GM19099 (cell line): ENCODE data around the gene SPDEF.

Experiments used
- POLR2A ChIP-seq: IDR thresholded peaks from 3 replicates; pipeline ENCODE4 v1.6.1; 2011; ENCODE audit warnings: low read depth; ENCODE audit not compliant: insufficient read length; ENCODE audit errors: extremely low read depth

SPDEF gene

DNA sequence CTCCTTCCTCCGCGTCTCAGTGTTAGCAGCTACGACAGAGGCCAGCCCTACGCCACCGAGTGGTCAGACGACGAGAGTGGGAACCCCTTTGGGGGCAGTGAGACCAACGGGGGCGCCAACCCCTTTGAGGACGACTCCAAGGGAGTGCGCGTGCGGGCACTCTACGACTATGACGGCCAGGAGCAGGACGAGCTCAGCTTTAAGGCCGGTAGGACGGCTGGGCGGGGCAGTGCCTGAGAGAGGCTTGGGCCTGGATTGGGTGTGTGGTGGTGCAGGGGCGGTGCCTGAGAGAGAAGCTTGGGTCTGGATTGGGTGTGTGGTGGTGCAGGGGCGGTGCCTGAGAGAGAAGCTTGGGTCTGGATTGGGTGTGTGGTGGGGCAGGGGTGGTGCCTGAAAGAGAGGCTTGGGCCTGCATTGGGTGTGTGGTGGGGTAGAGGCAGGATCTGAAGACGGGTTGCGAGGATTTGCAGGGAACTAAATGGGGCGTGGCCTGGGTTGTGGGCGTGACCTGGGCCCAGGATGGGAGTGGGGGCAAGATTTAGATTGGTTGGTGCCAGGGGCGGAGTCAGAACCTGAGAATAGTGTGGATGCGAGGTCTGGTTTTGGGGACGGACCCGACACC lies 24.4 kb downstream of the SPDEF start:
- no peak for TF ChIP-seq POLR2A

GRCh38 chr6:34530753-34531365 lies 25.3 kb downstream of the SPDEF start:
- no peak for TF ChIP-seq POLR2A

DNA sequence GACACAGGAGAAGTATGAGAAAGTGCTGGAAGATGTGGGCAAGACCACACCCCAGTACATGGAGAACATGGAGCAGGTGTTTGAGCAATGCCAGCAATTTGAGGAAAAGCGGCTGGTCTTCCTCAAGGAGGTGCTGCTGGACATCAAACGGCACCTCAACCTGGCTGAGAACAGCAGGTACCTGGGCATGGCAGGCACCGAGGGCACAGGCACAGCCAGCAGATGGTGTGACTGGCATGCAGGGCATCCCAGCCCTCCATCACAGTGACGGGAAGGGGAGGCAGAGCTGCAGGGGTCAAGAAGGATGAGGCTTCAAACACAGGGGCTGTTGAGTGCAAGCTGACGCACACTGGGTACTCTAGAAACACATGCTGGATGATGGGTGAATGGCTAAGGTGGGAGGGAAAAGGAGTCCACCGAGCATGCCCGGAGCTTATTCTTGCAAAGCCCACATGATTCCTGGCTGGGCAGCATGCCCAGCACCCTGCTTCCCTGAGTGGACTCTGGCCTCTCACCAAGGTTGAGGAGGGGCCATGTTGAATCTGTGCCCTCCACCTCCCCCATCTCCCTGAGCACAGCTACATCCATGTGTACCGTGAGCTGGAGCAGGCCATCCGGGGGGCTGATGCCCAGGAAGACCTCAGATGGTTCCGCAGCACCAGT lies 26.3 kb downstream of the SPDEF start:
- no peak for TF ChIP-seq POLR2A

DNA sequence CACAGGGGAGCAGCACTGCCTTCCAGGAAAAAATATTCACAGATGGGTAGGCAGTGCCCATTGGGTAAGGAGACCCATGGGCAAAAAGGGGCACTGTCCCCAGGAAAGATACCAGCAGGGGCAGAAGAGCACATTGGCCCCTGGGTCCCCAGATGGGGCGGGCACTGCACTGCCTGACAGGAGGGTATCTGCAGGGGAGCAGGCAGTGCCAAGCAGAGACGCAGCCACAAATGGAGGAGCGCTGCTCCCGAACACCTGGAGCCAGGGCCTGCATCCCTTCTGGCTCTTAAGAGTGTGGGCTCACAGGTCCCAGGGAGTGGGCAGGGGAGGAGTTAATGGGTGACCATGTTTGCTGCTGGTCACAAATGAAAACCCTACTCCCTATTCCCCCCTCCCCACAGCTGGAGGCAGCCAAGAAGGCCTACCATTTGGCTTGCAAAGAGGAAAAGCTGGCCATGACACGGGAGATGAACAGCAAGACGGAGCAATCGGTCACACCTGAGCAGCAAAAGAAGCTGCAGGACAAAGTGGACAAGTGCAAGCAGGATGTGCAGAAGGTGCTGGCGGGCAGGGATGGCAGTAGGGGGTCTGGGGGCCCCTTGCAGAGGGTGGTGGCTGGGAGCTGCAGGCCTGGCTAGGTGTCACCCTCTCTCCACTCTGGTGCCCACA lies 27.0 kb downstream of the SPDEF start:
- no peak for TF ChIP-seq POLR2A

DNA sequence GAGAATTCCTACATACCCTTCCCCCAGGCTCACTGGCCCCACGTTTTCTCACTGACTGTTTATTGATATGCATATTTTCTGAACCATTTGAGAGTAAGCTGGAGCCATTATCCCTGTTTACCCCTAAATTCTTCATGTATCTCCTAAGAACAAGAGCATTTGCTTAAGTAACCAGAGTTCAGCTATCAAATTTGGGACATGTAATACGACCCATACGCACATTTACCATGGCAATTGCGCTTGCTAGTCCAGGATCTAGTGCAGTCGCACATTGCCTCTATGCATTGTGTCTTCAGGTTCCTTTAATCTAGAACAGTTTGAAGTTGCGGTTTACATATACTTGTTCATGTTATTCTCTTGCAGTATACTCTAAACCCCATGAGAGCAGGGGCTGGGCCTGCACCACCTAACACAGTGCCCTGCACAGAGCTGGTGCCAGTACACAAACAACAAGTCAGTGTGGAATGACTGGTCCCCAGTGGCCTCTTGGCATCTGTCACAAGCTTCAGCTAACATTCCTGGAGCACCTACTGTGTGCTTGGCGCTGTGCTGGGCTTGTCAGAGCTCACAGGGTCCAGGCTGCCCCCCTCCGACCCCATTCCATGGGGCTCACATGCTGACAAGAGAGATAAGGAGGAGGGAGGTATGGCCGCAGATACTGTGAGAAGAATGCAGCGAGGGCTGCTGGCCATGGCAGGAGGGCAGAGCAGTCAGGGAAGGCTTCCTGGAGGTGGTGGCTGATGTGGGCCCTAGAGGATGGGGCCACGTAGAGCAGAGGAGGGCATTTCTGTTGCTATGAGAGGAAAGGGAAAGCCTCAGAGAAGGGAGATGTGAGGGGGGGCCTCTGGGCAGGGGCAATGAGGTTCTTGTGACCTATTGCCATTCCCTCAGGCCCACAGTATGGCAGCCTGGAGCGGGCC lies 28.1 kb downstream of the SPDEF start:
- no peak for TF ChIP-seq POLR2A

DNA sequence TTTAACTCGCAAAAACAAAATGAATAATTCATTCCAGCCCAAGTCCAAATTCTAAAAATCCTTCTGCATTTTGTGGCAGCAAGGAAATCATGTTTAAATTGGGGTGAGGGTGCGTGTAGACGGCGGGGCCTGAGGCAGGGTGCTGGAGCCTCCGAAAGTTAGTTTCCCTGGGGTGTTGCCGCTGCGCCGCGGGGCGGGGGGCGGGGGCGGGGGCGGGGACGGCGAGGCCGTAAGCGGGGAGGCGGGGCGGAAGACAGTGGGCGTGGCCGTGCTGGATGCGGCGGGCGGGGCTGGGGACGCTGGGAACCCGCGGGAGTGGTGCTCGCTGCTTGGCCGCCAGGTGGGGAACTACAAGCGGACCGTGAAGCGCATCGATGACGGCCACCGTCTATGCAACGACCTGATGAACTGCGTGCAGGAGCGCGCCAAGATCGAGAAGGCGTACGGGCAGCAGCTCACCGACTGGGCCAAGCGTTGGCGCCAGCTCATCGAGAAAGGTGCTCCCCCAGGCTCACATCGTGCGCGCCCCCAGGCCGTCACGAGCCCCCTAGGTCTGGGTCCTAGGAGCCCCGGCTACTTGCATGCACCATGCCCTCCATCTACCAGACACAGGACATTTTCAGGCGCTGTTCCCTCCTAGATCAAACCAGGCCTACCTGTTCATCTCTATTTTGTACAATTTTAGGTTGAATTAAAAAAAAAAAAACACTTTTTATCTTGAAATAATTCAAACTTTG lies 29.0 kb downstream of the SPDEF start:
- no peak for TF ChIP-seq POLR2A

DNA sequence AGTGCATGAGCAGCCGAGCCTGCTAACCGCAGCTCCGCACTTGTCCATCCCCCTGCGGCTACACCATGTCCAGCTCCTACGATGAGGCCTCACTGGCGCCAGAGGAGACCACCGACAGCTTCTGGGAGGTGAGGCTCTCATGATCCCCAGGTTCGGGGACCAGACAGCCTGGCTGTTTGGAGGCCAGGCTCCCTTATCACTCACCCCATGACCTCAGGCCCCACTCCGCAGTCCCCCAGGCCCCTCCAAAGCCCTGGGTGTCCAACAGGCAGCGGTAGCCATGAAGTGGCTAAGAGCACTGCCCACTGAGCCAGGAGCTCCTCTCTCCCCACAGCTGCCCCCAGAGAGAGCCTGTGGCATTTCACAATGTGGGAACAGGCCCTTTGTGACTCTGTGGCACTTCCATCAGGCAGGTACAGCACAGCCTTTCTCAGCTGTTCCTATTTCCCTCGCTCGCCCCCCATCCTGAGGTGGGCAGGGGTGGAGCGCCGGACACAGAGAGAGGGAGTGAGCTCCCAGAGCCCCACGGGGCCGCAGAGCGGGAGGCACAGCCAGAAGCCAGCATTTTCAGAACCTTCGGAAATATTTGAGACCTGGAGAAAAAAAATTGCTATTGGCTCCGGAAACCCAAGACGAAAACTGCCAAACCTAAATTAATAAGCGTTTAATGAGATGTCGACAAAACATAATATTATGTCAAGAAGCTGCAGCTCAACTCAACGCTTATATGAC lies 29.7 kb downstream of the SPDEF start:
- no peak for TF ChIP-seq POLR2A

GRCh38 chr6:34525431-34526175 lies 30.5 kb downstream of the SPDEF start:
- no peak for TF ChIP-seq POLR2A

GRCh38 chr6:34524971-34525370 lies 31.2 kb downstream of the SPDEF start:
- TF ChIP-seq POLR2A, result no peak

DNA sequence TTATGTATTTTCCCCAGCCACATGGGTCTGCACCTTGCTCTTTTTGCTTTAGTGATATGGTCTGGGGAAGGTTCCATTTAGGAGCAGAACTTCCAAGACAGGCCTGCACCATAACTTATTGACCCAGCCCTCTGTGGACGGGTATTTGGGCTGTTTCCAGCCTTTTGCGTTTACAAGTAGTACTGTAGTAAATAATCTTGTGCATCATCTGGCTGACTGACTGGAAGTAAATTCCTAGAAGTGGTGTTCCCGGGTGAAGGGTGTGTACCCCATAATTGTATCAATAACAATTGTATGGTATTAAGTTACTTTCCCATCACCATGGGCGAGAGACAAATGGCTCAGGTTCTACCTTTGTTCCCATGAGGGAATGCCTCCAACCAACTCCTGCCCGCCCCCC lies 31.6 kb downstream of the SPDEF start:
- no peak for TF ChIP-seq POLR2A

- TF ChIP-seq POLR2A, result no peak
Measured at GRCh38 chr6:34523441-34524206, 32.5 kb downstream of the SPDEF start.

- no peak for TF ChIP-seq POLR2A
Measured at GRCh38 chr6:34522761-34523160, 33.4 kb downstream of the SPDEF start.
